Measurements from ENCODE around the gene FLACC1. TPM values are rescaled to one million over a fixed set of nuclear protein-coding genes. Genes with fewer than 3 reads are reported as not detected.
A peak's percentile ranks its signal among the peaks of the same experiment; 100 is the strongest.

FLACC1 gene
- total RNA-seq, 1 donor from 2014 or later: 1.0 TPM

- Histone ChIP-seq H3K9me3 (ENCODE audit: control insufficient read depth in 3 of 3, low read length in 3 of 3) (no peaks in the 10 kb centered on the region), H3K9ac (ENCODE audit: low read depth in 1 of 3, low read length in 3 of 3) (no peak overlapping the region), H3K36me3 (ENCODE audit: control insufficient read depth in 3 of 3, insufficient read depth in 3 of 3, low read length in 3 of 3) (peaks cover 2 to 8% (median 5%) of the 10 kb centered on the region in 3 donors), H3K4me3 (ENCODE audit: low read length in 3 of 3) (no peak overlapping the region), H3K27ac (ENCODE audit: low read depth, low read length) (no peak overlapping the region), H3K4me1 (ENCODE audit: control insufficient read depth in 3 of 3, insufficient read depth in 3 of 3, low read length in 3 of 3) (no peaks in the 10 kb centered on the region), H3K27me3 (ENCODE audit: control insufficient read depth in 3 of 3, insufficient read depth in 3 of 3, low read length in 3 of 3) (no peaks in the 10 kb centered on the region)
Measured at GRCh38 chr2:201267278-201268030, 89.7 kb downstream of the FLACC1 start.

DNA sequence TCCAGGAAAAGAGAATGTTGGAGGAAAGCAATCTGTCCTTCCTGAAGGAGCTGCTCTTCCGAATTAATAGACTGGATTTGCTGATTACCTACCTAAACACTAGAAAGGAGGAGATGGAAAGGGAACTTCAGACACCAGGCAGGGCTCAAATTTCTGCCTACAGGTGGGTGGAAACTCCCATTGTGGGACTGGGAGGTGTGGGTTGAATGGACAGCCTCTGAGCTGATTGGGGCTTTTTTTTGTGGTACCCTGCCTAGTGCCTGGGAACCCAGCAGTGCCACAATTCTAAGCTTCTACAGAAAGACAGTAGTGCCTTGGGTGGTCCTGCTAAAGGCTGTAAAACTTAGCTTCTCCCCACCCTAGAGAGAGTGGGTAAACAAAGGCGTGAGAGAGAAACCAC is 90.5 kb downstream of the FLACC1 start:
- no peaks in the 10 kb centered on the region for H3K9me3 ChIP-seq (ENCODE audit: control insufficient read depth in 3 of 3, low read length in 3 of 3)
- H3K9ac ChIP-seq (ENCODE audit: low read depth in 1 of 3, low read length in 3 of 3): no peak overlapping the region
- peaks cover 0 to 3% (median 2%) of the 10 kb centered on the region in 3 donors for H3K36me3 ChIP-seq (ENCODE audit: control insufficient read depth in 3 of 3, insufficient read depth in 3 of 3, low read length in 3 of 3)
- no peak overlapping the region for H3K27ac ChIP-seq (ENCODE audit: low read depth, low read length)
- H3K4me3 ChIP-seq (ENCODE audit: low read length in 3 of 3): no peak overlapping the region
- no peaks in the 10 kb centered on the region for H3K27me3 ChIP-seq (ENCODE audit: control insufficient read depth in 3 of 3, insufficient read depth in 3 of 3, low read length in 3 of 3)
- no peaks in the 10 kb centered on the region for H3K4me1 ChIP-seq (ENCODE audit: control insufficient read depth in 3 of 3, insufficient read depth in 3 of 3, low read length in 3 of 3)

- Histone ChIP-seq H3K27ac (ENCODE audit: low read depth, low read length) (no peak overlapping the region), H3K9me3 (ENCODE audit: control insufficient read depth in 3 of 3, low read length in 3 of 3) (no peaks in the 10 kb centered on the region), H3K4me1 (ENCODE audit: control insufficient read depth in 3 of 3, insufficient read depth in 3 of 3, low read length in 3 of 3) (peaks cover 0 to 6% (median 0%) of the 10 kb centered on the region in 3 donors), H3K36me3 (ENCODE audit: control insufficient read depth in 3 of 3, insufficient read depth in 3 of 3, low read length in 3 of 3) (peaks cover 0 to 3% (median 2%) of the 10 kb centered on the region in 3 donors), H3K4me3 (ENCODE audit: low read length in 3 of 3) (no peak overlapping the region), H3K27me3 (ENCODE audit: control insufficient read depth in 3 of 3, insufficient read depth in 3 of 3, low read length in 3 of 3) (no peaks in the 10 kb centered on the region), H3K9ac (ENCODE audit: low read depth in 1 of 3, low read length in 3 of 3) (no peak overlapping the region)
Measured at GRCh38 chr2:201264472-201265173, 92.5 kb downstream of the FLACC1 start.

- Histone ChIP-seq H3K4me1 (ENCODE audit: control insufficient read depth in 3 of 3, insufficient read depth in 3 of 3, low read length in 3 of 3) (peaks cover 0 to 6% (median 4%) of the 10 kb centered on the region in 3 donors), H3K27me3 (ENCODE audit: control insufficient read depth in 3 of 3, insufficient read depth in 3 of 3, low read length in 3 of 3) (no peaks in the 10 kb centered on the region), H3K9ac (ENCODE audit: low read depth in 1 of 3, low read length in 3 of 3) (no peak overlapping the region), H3K9me3 (ENCODE audit: control insufficient read depth in 3 of 3, low read length in 3 of 3) (no peaks in the 10 kb centered on the region), H3K27ac (ENCODE audit: low read depth, low read length) (no peak overlapping the region), H3K36me3 (ENCODE audit: control insufficient read depth in 3 of 3, insufficient read depth in 3 of 3, low read length in 3 of 3) (peaks cover 0 to 3% (median 2%) of the 10 kb centered on the region in 3 donors), H3K4me3 (ENCODE audit: low read length in 3 of 3) (no peak overlapping the region)
Measured at GRCh38 chr2:201263779-201264178, 93.4 kb downstream of the FLACC1 start.

DNA sequence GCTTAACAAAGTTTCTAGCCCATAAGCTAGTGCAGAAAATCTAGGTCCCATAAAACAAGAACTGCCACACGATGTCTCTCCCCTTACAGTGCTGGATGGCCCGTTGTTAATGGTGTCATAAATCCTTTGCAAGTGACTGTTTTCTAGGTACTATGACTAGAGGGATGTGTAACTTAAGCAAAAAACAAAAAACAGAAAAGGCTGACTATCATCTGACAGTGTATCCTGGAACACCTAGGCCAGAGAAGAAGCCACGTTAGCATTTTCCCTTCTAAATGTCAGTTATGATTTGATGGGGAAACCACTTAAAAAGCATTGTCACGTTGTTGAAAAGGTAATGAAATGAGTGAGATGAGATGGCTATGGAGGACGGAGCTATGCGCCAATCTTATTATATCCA is 94.4 kb downstream of the FLACC1 start:
- H3K4me1 ChIP-seq (ENCODE audit: control insufficient read depth in 3 of 3, insufficient read depth in 3 of 3, low read length in 3 of 3): peaks cover 9% of the 10 kb centered on the region in 3 donors

GRCh38 chr2:201261906-201262305 is 95.2 kb downstream of the FLACC1 start:
- Histone ChIP-seq H3K9me3 (ENCODE audit: control insufficient read depth in 3 of 3, low read length in 3 of 3) (no peaks in the 10 kb centered on the region), H3K27ac (ENCODE audit: low read depth, low read length) (no peak overlapping the region), H3K9ac (ENCODE audit: low read depth in 1 of 3, low read length in 3 of 3) (no peak overlapping the region), H3K4me1 (ENCODE audit: control insufficient read depth in 3 of 3, insufficient read depth in 3 of 3, low read length in 3 of 3) (peaks cover 9% of the 10 kb centered on the region in 3 donors), H3K4me3 (ENCODE audit: low read length in 3 of 3) (no peak overlapping the region), H3K27me3 (ENCODE audit: control insufficient read depth in 3 of 3, insufficient read depth in 3 of 3, low read length in 3 of 3) (no peaks in the 10 kb centered on the region), H3K36me3 (ENCODE audit: control insufficient read depth in 3 of 3, insufficient read depth in 3 of 3, low read length in 3 of 3) (peaks cover 0 to 2% (median 0%) of the 10 kb centered on the region in 3 donors)

More for the DNA sequence above, 94.4 kb downstream of the FLACC1 start:
- Histone ChIP-seq H3K27me3 (ENCODE audit: control insufficient read depth in 3 of 3, insufficient read depth in 3 of 3, low read length in 3 of 3) (no peaks in the 10 kb centered on the region), H3K9ac (ENCODE audit: low read depth in 1 of 3, low read length in 3 of 3) (no peak overlapping the region), H3K27ac (ENCODE audit: low read depth, low read length) (no peak overlapping the region), H3K36me3 (ENCODE audit: control insufficient read depth in 3 of 3, insufficient read depth in 3 of 3, low read length in 3 of 3) (peaks cover 0 to 2% (median 0%) of the 10 kb centered on the region in 3 donors), H3K9me3 (ENCODE audit: control insufficient read depth in 3 of 3, low read length in 3 of 3) (no peaks in the 10 kb centered on the region), H3K4me3 (ENCODE audit: low read length in 3 of 3) (no peak overlapping the region)

- Histone ChIP-seq H3K27ac (ENCODE audit: low read depth, low read length) (no peak overlapping the region), H3K9me3 (ENCODE audit: control insufficient read depth in 3 of 3, low read length in 3 of 3) (no peaks in the 10 kb centered on the region), H3K4me3 (ENCODE audit: low read length in 3 of 3) (no peak overlapping the region), H3K4me1 (ENCODE audit: control insufficient read depth in 3 of 3, insufficient read depth in 3 of 3, low read length in 3 of 3) (peaks cover 9% of the 10 kb centered on the region in 3 donors), H3K27me3 (ENCODE audit: control insufficient read depth in 3 of 3, insufficient read depth in 3 of 3, low read length in 3 of 3) (no peaks in the 10 kb centered on the region), H3K9ac (ENCODE audit: low read depth in 1 of 3, low read length in 3 of 3) (no peak overlapping the region), H3K36me3 (ENCODE audit: control insufficient read depth in 3 of 3, insufficient read depth in 3 of 3, low read length in 3 of 3) (peaks cover 0 to under 1% (median 0%) of the 10 kb centered on the region in 3 donors)
Measured at GRCh38 chr2:201261471-201261870, 95.7 kb downstream of the FLACC1 start.

DNA sequence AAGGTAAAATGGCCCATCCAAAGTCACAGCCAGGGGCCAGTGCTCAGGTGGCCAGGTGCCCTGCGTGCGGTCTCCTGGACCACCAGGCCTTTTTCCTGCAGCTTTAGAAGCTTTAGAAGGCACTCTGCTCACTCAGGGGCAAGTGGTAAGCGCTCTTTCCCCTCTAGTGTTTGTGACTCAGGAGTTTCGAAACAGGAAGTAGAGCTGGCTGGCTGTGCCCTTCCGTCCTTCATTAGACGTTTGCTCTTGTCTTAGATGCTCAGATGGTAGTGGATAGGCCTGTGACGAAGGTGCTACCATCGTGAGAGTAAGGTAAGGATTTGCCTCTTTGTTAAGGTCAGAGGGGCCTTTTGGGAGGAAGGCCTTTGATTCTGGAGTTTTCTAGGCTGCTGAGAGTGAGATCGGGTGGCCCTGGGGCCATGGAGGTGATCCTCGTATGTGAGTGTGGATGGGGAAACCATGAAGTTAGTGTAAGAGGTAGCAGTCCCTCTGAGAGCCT is 96.8 kb downstream of the FLACC1 start, which contains the start of gene CASP8:
Gene CASP8 (plus strand): TSS at position 235 of the 499 bp plus-strand sequence. CDS start 5,951 bp downstream, outside the sequence.
- Histone ChIP-seq H3K9ac (ENCODE audit: low read depth in 1 of 3, low read length in 3 of 3) (peak within 1 kb of the TSS in 1 of 3 donors; percentile 2), H3K27me3 (ENCODE audit: control insufficient read depth in 3 of 3, insufficient read depth in 3 of 3, low read length in 3 of 3) (no peaks in the 10 kb centered on the region), H3K27ac (ENCODE audit: low read depth, low read length) (peak within 1 kb of the TSS; percentile 4), H3K4me3 (ENCODE audit: low read length in 3 of 3) (peak within 1 kb of the TSS in 1 of 3 donors; percentile 96), H3K36me3 (ENCODE audit: control insufficient read depth in 3 of 3, insufficient read depth in 3 of 3, low read length in 3 of 3) (no peaks in the 10 kb centered on the region), H3K4me1 (ENCODE audit: control insufficient read depth in 3 of 3, insufficient read depth in 3 of 3, low read length in 3 of 3) (peaks cover 9% of the 10 kb centered on the region in 3 donors), H3K9me3 (ENCODE audit: control insufficient read depth in 3 of 3, low read length in 3 of 3) (no peaks in the 10 kb centered on the region)

DNA sequence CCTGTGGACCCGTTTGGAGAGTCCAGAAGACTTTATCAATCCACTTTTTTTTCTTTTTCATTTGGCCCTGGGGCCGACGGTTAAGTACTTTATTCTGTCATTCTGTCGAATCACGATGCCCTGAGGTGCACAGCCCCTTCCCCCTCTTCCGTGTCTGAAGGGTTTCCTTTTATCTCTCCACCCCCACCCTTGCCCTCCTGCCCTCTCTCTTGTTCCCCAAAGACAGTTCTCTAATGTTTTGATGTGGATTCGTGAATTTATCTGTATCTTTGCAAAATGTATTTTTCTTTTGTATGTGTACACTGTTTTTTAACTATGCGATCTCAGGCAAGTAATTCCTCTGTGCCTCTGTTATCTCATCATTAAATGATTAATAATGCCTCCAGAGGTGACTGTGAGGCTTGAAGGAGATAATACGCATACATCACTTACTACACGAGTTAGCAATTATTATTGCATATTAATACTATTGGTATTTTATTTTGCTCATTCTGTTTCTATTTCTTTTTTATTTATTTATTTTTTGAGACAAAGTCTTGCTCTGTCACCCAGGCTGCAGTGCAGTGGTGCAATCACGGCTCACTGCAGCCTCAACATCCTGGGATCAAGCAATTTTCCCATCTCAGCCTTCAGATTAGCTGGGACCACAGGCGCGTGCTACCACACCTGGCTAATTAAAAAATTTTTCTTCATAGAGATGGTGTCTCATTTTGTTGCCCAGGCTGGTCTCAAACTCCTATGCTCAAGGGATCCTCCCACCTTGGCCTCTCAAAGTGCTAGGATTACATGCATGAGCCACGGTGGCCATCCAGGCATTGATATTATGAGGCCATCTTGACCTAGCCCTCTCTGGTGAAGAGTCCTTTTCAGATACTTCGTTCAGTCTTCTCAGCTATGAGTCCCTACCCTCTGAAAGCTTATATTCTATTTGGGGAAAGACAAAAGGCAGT is 98.2 kb downstream of the FLACC1 start:
- Histone ChIP-seq H3K9ac (ENCODE audit: low read depth in 1 of 3, low read length in 3 of 3) (peak overlapping the region; percentile 71 to 92 (median 85)), H3K4me3 (ENCODE audit: low read length in 3 of 3) (peak overlapping the region; percentile 79 to 96 (median 89)), H3K36me3 (ENCODE audit: control insufficient read depth in 3 of 3, insufficient read depth in 3 of 3, low read length in 3 of 3) (no peaks in the 10 kb centered on the region), H3K9me3 (ENCODE audit: control insufficient read depth in 3 of 3, low read length in 3 of 3) (no peaks in the 10 kb centered on the region), H3K4me1 (ENCODE audit: control insufficient read depth in 3 of 3, insufficient read depth in 3 of 3, low read length in 3 of 3) (peaks cover 9% of the 10 kb centered on the region in 3 donors), H3K27ac (ENCODE audit: low read depth, low read length) (peak overlapping the region; percentile 82), H3K27me3 (ENCODE audit: control insufficient read depth in 3 of 3, insufficient read depth in 3 of 3, low read length in 3 of 3) (no peaks in the 10 kb centered on the region)
